Subcutaneous abdominal adipose tissue (tissue), 5 donors: ENCODE results near the gene LYPD3.
"Not testable (repeated sequence)": the region's sequence is repeated elsewhere in the genome, so short reads cannot be mapped to it uniquely, and the experiment has no call there.

Experiments used
- H3K27ac ChIP-seq: one replicate; pipeline ENCODE4 v1.7.0; 2013; ENCODE audit warnings: low read depth, mild to moderate bottlenecking, inconsistent platforms, low read length, moderate library complexity
- H3K27me3 ChIP-seq, 5 donors: one replicate each; pipeline ENCODE4 v1.7.0; 2013; ENCODE audit warnings: low read length in 5 of 5, inconsistent platforms in 1 of 5; ENCODE audit not compliant: control insufficient read depth in 5 of 5, insufficient read depth in 4 of 5
- H3K36me3 ChIP-seq, 5 donors: one replicate each; pipeline ENCODE4 v1.7.0; 2013; ENCODE audit warnings: low read length in 5 of 5; ENCODE audit not compliant: control insufficient read depth in 5 of 5, insufficient read depth in 5 of 5
- H3K4me1 ChIP-seq, 5 donors: one replicate each; pipeline ENCODE4 v1.7.0; 2013; ENCODE audit warnings: low read length in 5 of 5, mild to moderate bottlenecking in 3 of 5, moderate library complexity in 1 of 5; ENCODE audit not compliant: control insufficient read depth in 5 of 5, insufficient read depth in 5 of 5
- H3K4me3 ChIP-seq, 5 donors: one replicate each; pipeline ENCODE4 v1.7.0; 2013; ENCODE audit warnings: low read length in 5 of 5, low read depth in 1 of 5
- H3K9ac ChIP-seq, 5 donors: one replicate each; pipeline ENCODE4 v1.7.0; 2013; ENCODE audit warnings: low read length in 5 of 5, mild to moderate bottlenecking in 4 of 5, moderate library complexity in 3 of 5
- H3K9me3 ChIP-seq, 5 donors: one replicate each; pipeline ENCODE4 v1.7.0; 2013; ENCODE audit warnings: low read length in 5 of 5; ENCODE audit not compliant: control insufficient read depth in 5 of 5
- donor health status: healthy.
- donor health status: healthy.
- donor health status: healthy.
- donor health status: healthy.
- donor health status: healthy.

LYPD3 gene

GRCh38 chr19:43439032-43439708 is 26.2 kb downstream of the LYPD3 start:
- Histone ChIP-seq H3K27me3 (peaks cover 0 to 6% (median 4%) of the 10 kb centered on the region in 5 donors), H3K4me3 (no peak overlapping the region), H3K9me3 (peaks cover 0 to 3% (median 0%) of the 10 kb centered on the region in 5 donors), H3K4me1 (peaks cover 4 to 14% (median 9%) of the 10 kb centered on the region in 5 donors), H3K27ac (peak overlapping the region; percentile 28), H3K9ac (no peak overlapping the region), H3K36me3 (no peaks in the 10 kb centered on the region)

- no peak overlapping the region for H3K9ac ChIP-seq
- no peak overlapping the region for H3K4me3 ChIP-seq
- peaks cover 4 to 14% (median 9%) of the 10 kb centered on the region in 5 donors for H3K4me1 ChIP-seq
- peaks cover 0 to 3% (median 0%) of the 10 kb centered on the region in 5 donors for H3K9me3 ChIP-seq
- H3K36me3 ChIP-seq, result no peaks in the 10 kb centered on the region
- H3K27ac ChIP-seq, result peak overlapping the region; percentile 28
- H3K27me3 ChIP-seq, result peaks cover 0 to 6% (median 4%) of the 10 kb centered on the region in 5 donors
Observed at GRCh38 chr19:43438291-43439031, 26.9 kb downstream of the LYPD3 start.

GRCh38 chr19:43437712-43438111 is 27.7 kb downstream of the LYPD3 start:
- peaks cover 0 to 6% (median 4%) of the 10 kb centered on the region in 5 donors for H3K27me3 ChIP-seq
- no peaks in the 10 kb centered on the region for H3K36me3 ChIP-seq
- peaks cover 4 to 14% (median 9%) of the 10 kb centered on the region in 5 donors for H3K4me1 ChIP-seq
- no peak overlapping the region for H3K27ac ChIP-seq
- H3K9me3 ChIP-seq, result peaks cover 0 to 3% (median 0%) of the 10 kb centered on the region in 5 donors
- H3K4me3 ChIP-seq, result no peak overlapping the region
- H3K9ac ChIP-seq, result no peak overlapping the region

- peaks cover 4 to 14% (median 9%) of the 10 kb centered on the region in 5 donors for H3K4me1 ChIP-seq
- not testable (repeated sequence) for H3K27ac ChIP-seq, H3K4me3 ChIP-seq, H3K9me3 ChIP-seq, H3K36me3 ChIP-seq, H3K9ac ChIP-seq, H3K27me3 ChIP-seq
Observed at GRCh38 chr19:43437284-43437683, 28.1 kb downstream of the LYPD3 start.

DNA sequence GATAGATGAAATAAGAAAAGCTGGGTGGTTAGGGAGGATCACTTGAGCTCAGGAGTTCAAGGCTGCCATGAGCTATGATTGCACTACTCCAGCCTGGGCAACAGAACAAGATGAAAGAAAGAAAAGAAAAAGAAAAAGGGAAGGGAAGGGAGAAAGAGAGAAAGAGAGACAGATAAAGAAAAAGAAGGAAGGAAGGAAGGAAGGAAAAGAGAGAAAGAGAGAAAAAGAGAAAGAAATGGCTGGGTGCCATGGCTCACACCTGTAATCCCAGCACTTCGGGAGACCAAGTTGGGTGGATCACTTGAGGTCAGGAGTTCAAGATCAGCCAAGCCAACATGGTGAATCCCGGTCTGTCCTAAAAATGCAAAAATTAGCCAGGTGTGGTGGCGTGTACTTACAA is 29.6 kb downstream of the LYPD3 start:
- Histone ChIP-seq H3K4me3 (no peak overlapping the region), H3K36me3 (no peaks in the 10 kb centered on the region), H3K4me1 (peaks cover 4 to 14% (median 9%) of the 10 kb centered on the region in 5 donors), H3K9me3 (peaks cover 0 to 3% (median 0%) of the 10 kb centered on the region in 5 donors), H3K27me3 (peaks cover 0 to 6% (median 4%) of the 10 kb centered on the region in 5 donors), H3K9ac (no peak overlapping the region), H3K27ac (no peak overlapping the region)

DNA sequence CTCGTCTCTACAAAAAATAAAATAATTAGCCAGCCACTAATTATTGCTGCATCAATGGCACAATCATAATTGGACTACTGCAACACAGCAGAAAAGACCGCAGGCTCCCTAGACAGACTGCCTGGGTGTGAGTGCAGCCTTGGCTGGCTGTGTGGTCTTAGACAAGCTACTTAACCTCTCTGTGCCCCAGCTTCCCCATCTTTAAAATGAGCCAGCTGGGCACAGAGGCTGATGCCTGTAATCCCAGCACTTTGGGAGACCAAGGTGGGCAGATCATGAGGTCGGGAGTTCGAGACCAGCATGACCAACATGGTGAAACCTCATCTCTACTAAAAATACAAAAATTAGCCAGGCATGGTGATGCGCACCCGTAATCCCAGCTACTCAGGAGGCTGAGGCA is 31.7 kb downstream of the LYPD3 start:
- Histone ChIP-seq H3K27ac (no peak overlapping the region), H3K27me3 (peaks cover 0 to 6% (median 2%) of the 10 kb centered on the region in 5 donors), H3K4me3 (no peak overlapping the region), H3K9ac (no peak overlapping the region), H3K4me1 (peaks cover 3 to 6% (median 4%) of the 10 kb centered on the region in 5 donors), H3K9me3 (no peaks in the 10 kb centered on the region), H3K36me3 (no peaks in the 10 kb centered on the region)

GRCh38 chr19:43433358-43433673 is 32.1 kb downstream of the LYPD3 start:
- Histone ChIP-seq H3K27ac (no peak overlapping the region), H3K9ac (no peak overlapping the region), H3K9me3 (no peaks in the 10 kb centered on the region), H3K4me3 (no peak overlapping the region), H3K27me3 (peaks cover 0 to 6% (median 0%) of the 10 kb centered on the region in 5 donors), H3K36me3 (no peaks in the 10 kb centered on the region), H3K4me1 (peaks cover 0 to 2% (median under 1%) of the 10 kb centered on the region in 5 donors)

DNA sequence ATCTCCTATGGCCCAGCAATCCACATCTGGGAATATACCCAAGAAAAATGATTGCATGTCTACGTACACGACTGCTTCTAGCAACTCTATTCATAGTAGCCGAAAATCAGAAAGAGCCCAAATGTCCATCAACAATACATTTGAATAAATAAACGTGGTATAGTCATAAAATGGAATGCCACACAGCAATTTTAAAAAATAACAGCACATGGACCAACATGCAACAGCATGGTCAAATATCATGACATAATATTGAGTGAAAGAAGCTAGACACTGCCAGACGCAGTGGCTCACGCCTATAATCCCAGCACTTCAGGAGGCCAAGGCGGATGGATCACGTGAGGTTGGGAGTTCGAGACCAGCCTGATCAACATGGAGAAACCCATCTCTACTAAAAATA is 34.4 kb downstream of the LYPD3 start:
- H3K4me1 ChIP-seq, result no peaks in the 10 kb centered on the region
- H3K9ac ChIP-seq, result no peak overlapping the region
- no peak overlapping the region for H3K4me3 ChIP-seq
- H3K27ac ChIP-seq, result no peak overlapping the region
- H3K27me3 ChIP-seq, result no peaks in the 10 kb centered on the region
- no peaks in the 10 kb centered on the region for H3K36me3 ChIP-seq
- no peaks in the 10 kb centered on the region for H3K9me3 ChIP-seq

DNA sequence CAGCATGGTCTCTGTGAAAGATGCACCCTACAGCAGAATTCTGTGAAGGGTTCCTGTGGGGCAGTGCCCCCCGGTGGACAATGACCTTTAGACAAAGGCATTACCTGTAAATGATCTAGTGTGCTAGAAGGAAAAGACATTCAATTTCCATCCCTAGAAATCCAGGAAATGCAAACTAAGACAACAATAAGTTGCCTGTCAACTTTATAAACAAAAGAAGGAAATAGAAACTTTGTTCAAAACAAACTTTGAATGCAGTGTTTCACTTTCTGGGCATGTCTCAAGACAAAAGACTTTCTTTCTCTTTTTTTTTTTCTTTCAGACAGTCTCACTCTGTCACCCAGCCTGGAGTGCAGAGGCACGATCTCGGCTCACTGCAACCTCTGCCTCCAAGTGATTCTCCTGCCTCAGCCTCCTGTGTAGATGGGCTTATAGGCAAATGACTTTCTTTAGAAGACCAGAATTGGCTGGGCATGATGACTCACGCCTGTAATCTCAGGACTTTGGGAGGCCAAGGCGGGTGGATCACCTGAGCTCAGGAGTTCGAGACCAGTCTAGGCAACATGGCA is 35.2 kb downstream of the LYPD3 start:
- Histone ChIP-seq H3K9ac (no peak overlapping the region), H3K9me3 (no peaks in the 10 kb centered on the region), H3K27ac (no peak overlapping the region), H3K4me3 (no peak overlapping the region), H3K36me3 (no peaks in the 10 kb centered on the region), H3K4me1 (no peaks in the 10 kb centered on the region), H3K27me3 (no peaks in the 10 kb centered on the region)

- Histone ChIP-seq H3K27me3 (no peaks in the 10 kb centered on the region), H3K9me3 (no peaks in the 10 kb centered on the region), H3K36me3 (no peaks in the 10 kb centered on the region), H3K4me3 (no peak overlapping the region), H3K9ac (no peak overlapping the region), H3K4me1 (no peaks in the 10 kb centered on the region), H3K27ac (no peak overlapping the region)
Observed at GRCh38 chr19:43429395-43429794, 36.0 kb downstream of the LYPD3 start.
